HG03565 (cell line): ENCODE data around the gene COL10A1.

Experiments used
- ATAC-seq: cut with Tn5 transposase; IDR thresholded peaks from one replicate; pipeline ENCODE4 v1.9.1; 2021; ENCODE audit warnings: mild to moderate bottlenecking, moderate library complexity; ENCODE audit not compliant: unreplicated experiment

Gene COL10A1

DNA sequence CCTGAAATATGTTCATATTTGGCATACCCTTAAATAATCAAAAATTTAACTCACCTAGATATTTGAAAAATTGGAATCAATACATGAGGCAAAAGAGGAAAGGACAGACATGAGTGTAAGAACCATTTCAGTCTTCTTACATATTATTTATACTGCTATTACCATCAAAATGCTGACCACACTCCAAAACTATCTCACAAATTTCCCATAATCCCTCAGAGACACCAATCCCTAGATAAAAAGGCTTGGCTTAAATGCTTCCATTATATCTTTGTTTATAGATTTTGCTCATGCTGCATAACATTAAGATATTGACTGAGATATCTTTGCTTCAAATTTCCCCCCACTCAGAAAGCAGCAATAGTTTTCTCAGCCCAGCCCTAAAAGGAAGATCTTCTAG lies 37.0 kb downstream of the COL10A1 start:
- no peak for ATAC-seq

DNA sequence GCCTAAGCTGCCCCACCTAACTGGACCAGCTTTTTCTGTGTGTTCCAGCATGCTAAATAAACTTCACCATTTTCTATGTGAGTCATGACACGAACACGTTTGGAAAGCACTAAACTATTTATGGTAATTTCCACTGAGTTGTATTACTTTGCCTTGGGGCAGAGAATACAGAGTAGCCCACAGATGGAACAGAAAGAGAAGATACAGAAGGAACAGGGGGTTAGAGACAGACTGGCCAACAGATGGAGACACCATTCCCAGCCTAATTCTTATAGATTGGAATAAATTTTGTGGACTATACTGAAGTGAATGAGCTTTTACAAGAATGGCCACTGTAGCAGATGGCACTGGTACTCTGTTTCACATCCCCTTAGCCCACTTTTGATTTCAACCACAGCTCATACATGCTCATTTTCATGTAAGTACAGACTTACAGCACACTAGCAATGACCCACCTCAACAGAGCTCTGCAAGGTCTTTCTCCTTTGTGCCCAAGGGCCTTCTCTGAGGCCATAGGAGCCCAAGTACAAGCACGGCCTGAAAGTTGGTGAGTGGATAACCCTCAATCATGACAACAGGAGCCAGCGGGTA lies 38.4 kb downstream of the COL10A1 start:
- ATAC-seq = peak; percentile 88

DNA sequence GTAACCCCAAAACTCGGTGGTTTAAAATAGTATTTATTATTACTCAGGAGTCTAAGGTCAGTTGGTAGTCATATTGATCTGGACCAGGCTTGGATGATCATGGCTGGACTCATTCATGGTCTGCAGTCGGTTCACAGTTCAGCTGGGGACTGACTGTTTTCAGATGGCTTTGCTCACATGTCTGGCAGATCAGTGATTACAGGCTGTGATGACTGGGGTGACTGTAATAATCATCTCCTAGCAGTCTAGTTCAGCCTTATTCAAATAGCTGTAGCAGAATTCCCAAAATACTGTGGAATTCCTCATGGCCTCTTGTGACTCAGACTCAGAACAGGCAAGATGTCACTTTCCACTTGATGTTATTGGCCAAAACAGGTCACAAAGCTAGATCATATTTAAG lies 41.6 kb downstream of the COL10A1 start:
- no peak for ATAC-seq

DNA sequence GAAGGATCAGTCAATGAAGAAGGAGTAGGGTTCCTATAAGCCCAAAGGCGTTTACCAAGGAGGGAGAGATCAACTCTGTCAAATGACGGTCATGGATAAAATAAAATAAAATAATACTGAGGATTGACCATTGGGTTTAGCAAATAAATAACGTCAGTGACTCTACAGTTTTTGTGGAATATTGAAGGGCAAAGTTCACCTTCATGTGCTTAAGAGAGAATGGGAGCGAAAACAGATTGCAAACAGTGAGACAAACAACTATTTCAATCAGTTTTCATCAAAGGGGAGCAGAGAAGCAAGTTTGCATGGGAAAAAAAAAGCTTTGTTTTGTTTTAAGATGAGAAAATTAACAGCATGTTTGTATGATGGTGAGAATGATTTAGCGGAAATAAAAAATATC lies 42.9 kb downstream of the COL10A1 start:
- no peak for ATAC-seq

DNA sequence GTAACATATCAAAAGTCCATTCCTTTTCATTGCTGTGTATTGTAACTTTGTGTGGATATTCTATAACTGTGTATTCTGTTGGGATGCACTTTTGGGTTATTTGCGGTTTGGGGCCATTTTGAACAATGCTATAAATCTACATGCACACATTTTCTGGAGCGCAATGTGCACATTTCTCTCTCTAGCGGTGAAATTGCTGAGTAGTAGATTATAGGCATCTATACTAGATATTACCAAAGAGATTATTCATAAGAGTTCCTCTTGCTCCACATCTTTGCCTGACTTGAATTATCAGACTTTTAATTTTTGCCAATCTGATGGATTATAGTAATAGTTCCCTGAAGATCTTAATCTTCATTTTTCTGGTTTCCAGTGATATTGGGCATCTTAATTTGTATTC lies 47.0 kb downstream of the COL10A1 start:
- ATAC-seq = no peak

DNA sequence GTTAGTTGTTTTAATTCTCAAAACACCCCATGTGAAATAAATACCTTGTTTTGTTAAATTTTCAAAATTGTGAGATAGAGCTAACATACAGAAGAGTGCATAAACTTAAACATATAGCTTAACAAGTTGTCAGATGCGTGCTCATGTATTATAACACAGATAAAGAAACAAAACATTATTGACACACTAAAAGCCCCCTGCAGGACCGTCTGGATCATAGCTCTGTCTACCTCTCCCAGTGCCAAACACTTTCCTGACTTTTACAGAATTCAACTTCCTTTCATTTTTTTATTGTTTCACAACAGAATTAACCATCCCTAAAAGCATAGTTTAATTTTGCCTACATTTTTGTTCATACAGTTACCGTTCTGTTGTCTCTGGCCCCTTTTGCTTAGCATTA lies 47.4 kb downstream of the COL10A1 start:
- no peak for ATAC-seq

DNA sequence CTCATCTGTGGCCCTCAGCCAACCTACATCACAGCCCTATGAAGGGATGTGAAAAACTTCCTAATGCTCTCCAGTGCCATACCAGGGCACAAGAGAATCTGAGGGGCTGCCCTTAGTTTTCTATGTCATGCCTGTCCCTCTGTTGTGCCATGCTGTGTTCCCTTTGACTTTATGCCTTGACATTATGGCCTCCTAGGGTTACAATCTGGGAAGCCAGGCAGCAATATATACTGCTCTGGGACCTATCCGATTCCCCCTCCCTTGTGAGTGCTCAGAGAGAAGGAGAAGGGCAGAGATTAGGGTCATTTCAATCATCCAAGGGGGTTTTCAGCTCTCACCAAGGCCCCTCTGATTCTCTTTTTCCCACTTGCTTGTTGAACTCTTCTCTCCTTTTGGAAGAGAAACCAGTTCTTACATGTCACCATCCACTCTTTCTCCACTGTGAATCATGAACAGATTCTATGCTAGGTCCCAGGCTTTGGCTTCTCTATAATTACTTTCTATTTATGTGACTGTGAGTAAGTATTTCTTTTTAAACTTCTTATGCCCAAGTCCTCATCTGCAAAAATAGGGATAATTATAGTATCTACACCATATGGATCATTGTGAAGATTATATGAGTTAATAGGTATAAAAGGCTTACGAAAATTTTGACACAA lies 51.1 kb downstream of the COL10A1 start:
- ATAC-seq = no peak

DNA sequence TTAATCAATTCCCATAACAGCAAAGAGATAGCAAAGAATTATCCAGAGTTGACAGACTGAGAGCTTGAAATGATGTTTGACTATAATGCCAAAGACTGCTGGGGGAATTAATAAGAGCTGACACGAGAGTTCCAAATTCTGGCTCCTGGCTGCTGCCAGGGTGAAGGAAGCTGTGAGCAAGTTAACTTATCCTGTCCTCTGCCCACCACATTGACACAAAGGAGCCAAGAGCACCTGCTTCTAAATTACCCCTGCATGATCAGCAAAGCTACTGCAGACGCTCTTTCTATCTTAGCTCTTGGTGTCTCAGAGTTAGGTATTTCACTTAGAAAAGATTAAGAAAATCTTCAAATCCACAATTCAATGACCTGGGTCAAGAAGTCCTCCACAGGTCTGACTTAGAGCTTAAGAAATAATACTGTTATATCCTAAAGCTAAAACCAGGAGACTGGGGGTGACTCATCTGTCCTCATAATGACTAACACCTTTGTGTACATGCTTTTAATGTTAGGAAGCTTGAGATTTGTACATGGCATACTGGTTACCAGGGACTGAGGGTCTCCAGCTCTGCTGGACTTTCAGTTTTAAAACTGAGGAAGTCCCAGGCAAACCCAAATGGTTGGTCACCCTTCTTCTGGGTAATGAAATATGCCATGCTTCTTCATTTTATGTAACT lies 52.0 kb downstream of the COL10A1 start:
- no peak for ATAC-seq

DNA sequence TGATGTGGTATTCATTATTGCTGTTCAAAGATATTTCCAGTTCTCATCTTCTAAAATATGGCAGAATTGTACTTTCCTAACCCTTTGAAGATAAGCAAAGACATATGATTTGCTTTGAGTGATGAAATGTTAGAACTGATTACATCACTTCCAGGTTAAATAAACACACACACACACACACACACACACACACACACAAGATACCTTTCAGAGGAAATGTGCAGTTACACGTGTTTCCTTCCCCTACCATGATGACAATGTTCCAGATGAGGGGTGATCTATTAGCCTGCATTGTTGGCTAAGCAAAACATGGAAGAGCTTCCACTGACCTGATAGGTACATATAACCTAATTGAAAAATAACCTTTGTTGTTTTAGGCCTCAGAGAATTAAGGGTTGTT lies 53.6 kb downstream of the COL10A1 start:
- no peak for ATAC-seq

DNA sequence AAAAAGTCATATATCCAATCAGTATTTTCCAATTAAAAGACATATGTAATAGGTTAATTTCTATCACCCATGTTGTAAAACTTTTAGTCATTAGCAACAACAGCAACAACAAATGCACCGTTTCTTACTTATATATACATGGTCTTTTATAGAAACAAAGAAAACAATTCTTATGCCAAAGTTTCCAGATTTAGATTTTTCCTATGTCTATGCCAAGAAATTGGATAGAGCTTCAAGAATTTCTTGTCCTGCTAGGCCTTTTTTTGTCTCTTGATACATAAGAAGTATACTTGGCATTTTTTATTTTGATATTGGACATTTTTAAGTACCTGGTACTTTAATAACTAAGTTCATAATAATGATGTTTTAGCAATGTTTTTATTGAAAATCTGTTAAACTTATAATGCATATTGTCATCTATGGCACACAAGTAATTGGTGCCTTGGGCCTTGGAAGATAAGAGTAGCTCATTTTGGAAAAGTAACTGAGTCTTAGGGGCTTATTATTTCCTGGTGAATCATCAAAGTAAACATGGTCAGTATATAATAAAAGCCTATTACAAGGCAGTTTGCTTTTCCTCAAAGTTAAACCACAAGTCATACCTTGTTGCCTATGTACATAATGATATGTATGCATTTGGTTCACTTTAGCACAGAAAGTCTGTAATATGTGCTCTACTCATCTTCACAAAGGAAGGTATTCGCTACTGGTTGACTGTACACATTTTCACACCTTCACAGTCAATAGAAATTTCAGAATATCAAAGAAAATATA lies 55.1 kb downstream of the COL10A1 start:
- no peak for ATAC-seq

DNA sequence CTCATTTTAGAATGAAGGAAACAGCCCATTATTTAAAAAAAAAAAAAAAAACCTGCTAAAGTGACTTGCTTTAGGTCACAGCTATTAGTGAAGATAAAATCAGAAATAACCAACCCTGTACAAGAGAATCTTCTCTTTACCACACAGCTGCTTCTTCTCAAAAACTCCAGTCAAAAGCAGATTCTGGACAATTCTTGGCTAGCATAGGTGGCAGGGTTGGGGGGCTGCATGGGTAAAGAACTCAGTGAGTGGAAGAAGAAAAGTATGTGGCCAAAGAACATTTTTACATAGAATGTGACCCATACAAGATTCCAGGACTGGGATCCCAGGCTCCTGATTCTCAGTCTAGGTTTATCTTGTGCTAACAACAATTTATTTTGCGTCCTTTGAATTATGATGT lies 55.8 kb downstream of the COL10A1 start:
- ATAC-seq = no peak
